K562 (cell line): ENCODE results near the gene PPP3CA. TPM values are rescaled to one million over a fixed set of nuclear protein-coding genes. Genes with fewer than 3 reads are reported as not detected.

Experiments
- ATAC-seq: fragments of 200-7000 bp; cut with Tn5 transposase; 3 replicates; pipeline ENCODE4 v1.9.1; 2020; ENCODE audit warnings: moderate library complexity
- BruUV-seq: library from RNA; stranded (reverse); fragments of 400-500 nt; replicated peaks from 2 replicates; lab custom pipeline; 2021; lab: Mats Ljungman, UMichigan
- CTCF ChIA-PET: fragments of 300-600 bp; formaldehyde crosslinking; extraction: SDS; loops from one replicate; lab custom pipeline; 2021; ENCODE audit warnings: low intra/inter-chr PET ratio; lab: Yijun Ruan, JAX
- POLR2A ChIA-PET: fragments of 300-600, 350-650 bp; sonication (Branson Sonifier 250); formaldehyde crosslinking; extraction: SDS; loops from one replicate; lab custom pipeline; 2021; ENCODE audit warnings: antibody characterized with exemption, inconsistent platforms; lab: Yijun Ruan, JAX
- DNase-seq, 4 experiments: peaks; one replicate each; pipeline versions ENCODE4 v3.0.0 to v3.0.0-alpha.2; 2011 to 2018; ENCODE audit warnings: low spot score in 3 of 4, mixed read lengths in 3 of 4; ENCODE audit errors: extremely low read depth in 1 of 4
- FAIRE-seq: peaks from 2 replicates; lab custom pipeline; 2011; peaks lifted over from hg19 to GRCh38; lab: Jason Lieb, UNC
- H2AFZ ChIP-seq: 2 replicates; pipeline ENCODE4 v1.6.0; 2011; ENCODE audit warnings: low read depth, low read length, control low read depth, inconsistent platforms
- H3K27ac ChIP-seq: fragments of 200-600 bp; 3 replicates; pipeline ENCODE4 v1.8.0; 2011; ENCODE audit warnings: low read depth, mild to moderate bottlenecking, control low read depth, inconsistent platforms, low read length, moderate library complexity, mixed read lengths; ENCODE audit errors: extremely low read depth
- H3K27me3 ChIP-seq, 2 experiments: fragments of 300-600 bp in 1 of 2; 2 replicates in 1 of 2; 3 replicates in 1 of 2; pipeline versions ENCODE4 v1.6.0 to v1.8.0; 2011; ENCODE audit warnings: inconsistent platforms in 2 of 2, low read length in 2 of 2, mild to moderate bottlenecking in 1 of 2, mixed read lengths in 1 of 2, moderate library complexity in 1 of 2; ENCODE audit not compliant: control insufficient read depth in 2 of 2, insufficient read depth in 2 of 2
- H3K36me3 ChIP-seq: fragments of 300-600 bp; 3 replicates; pipeline ENCODE4 v1.8.0; 2011; ENCODE audit warnings: mild to moderate bottlenecking, low read length, inconsistent platforms; ENCODE audit not compliant: control insufficient read depth, insufficient read depth
- H3K4me1 ChIP-seq, 2 experiments: fragments of 200-600 bp in 1 of 2; replicated peaks in 1 of 2; 2 replicates in 1 of 2; 3 replicates in 1 of 2; pipeline versions ENCODE4 v1.5.1 to v1.8.0; 2011; ENCODE audit warnings: inconsistent platforms in 2 of 2, low read length in 2 of 2, mild to moderate bottlenecking in 1 of 2, mixed read lengths in 1 of 2, moderate library complexity in 1 of 2; ENCODE audit not compliant: control insufficient read depth in 2 of 2, insufficient read depth in 2 of 2
- H3K4me2 ChIP-seq: 2 replicates; pipeline ENCODE4 v1.6.1; 2011; ENCODE audit warnings: low read length, control low read depth, inconsistent platforms, mixed read lengths; ENCODE audit not compliant: insufficient read depth
- H3K4me3 ChIP-seq: fragments of 200-600 bp; sonication (generic), shearing (Covaris generic); 2 replicates; pipeline ENCODE4 v1.5.1; 2016; ENCODE audit warnings: control low read depth, inconsistent platforms
- H3K79me2 ChIP-seq: fragments of 200-600 bp; 3 replicates; pipeline ENCODE4 v1.8.0; 2011; ENCODE audit warnings: low read length, inconsistent platforms; ENCODE audit not compliant: control insufficient read depth, insufficient read depth
- H3K9ac ChIP-seq, 2 experiments: 2 replicates each; pipeline versions ENCODE4 v1.6.0 to v1.6.1; 2011; ENCODE audit warnings: low read depth in 2 of 2, low read length in 2 of 2, control low read depth in 1 of 2, inconsistent platforms in 1 of 2, mild to moderate bottlenecking in 1 of 2, mixed read lengths in 1 of 2; ENCODE audit not compliant: insufficient read depth in 1 of 2
- H3K9me1 ChIP-seq: one replicate; pipeline ENCODE4 v1.6.0; 2011; ENCODE audit warnings: inconsistent platforms, mild to moderate bottlenecking, low read length, moderate library complexity; ENCODE audit not compliant: control insufficient read depth, insufficient read depth
- H3K9me3 ChIP-seq: replicated peaks from 2 replicates; pipeline ENCODE4 v1.5.1; 2011; ENCODE audit warnings: low read depth, low read length, inconsistent platforms; ENCODE audit not compliant: control insufficient read depth, insufficient read depth
- H4K20me1 ChIP-seq: replicated peaks from 2 replicates; pipeline ENCODE4 v1.6.1; 2011; ENCODE audit warnings: low read length, inconsistent platforms, mixed read lengths; ENCODE audit not compliant: control insufficient read depth, insufficient read depth
- AFF4 ChIP-seq: sonication (generic); formaldehyde crosslinking; IDR thresholded peaks from 2 replicates; pipeline ENCODE4 v1.8.0; 2023; ENCODE audit warnings: mild to moderate bottlenecking, missing genetic modification reagents
- JUND ChIP-seq, 2 experiments: IDR thresholded peaks; 2 replicates in 1 of 2; 3 replicates in 1 of 2; pipeline ENCODE4 v1.6.1; 2011; ENCODE audit warnings: borderline replicate concordance in 2 of 2, low read depth in 2 of 2, low read length in 2 of 2, improper control_type of control experiment in 1 of 2, missing biosample characterization in 1 of 2, missing genetic modification characterization in 1 of 2, missing genetic modification reagents in 1 of 2
- KLF16 ChIP-seq: IDR thresholded peaks from 2 replicates; pipeline ENCODE4 v1.6.1; 2016; ENCODE audit warnings: antibody characterized with exemption
- SIX5 ChIP-seq, 2 experiments: IDR thresholded peaks; 2 replicates each; pipeline ENCODE4 v1.6.1; 2011; ENCODE audit warnings: low read length in 2 of 2, borderline replicate concordance in 1 of 2, low read depth in 1 of 2, mild to moderate bottlenecking in 1 of 2, moderate library complexity in 1 of 2; ENCODE audit not compliant: insufficient read depth in 1 of 2
- SRSF7 ChIP-seq: fragments of 200-400 bp; formaldehyde crosslinking; optimal IDR thresholded peaks from 2 replicates; pipeline ENCODE3; 2017; ENCODE audit warnings: mild to moderate bottlenecking, low read depth, low read length
- STAT6 ChIP-seq: sonication (generic); formaldehyde crosslinking; IDR thresholded peaks from 2 replicates; pipeline ENCODE4 v1.8.1; 2023; ENCODE audit warnings: mild to moderate bottlenecking, missing genetic modification reagents
- WHSC1 ChIP-seq: IDR thresholded peaks from one replicate; pipeline ENCODE4 v1.6.1; 2012; ENCODE audit warnings: low read length, control low read depth, inconsistent platforms
- ZBTB12 ChIP-seq: fragments of 250-450 bp; sonication (Bioruptor Pico); IDR thresholded peaks from 2 replicates; pipeline ENCODE4 v1.4.0; 2020
- ZNF408 ChIP-seq: fragments of 250-450 bp; sonication (Bioruptor Pico); IDR thresholded peaks from 2 replicates; pipeline ENCODE4 v1.4.0; 2020; ENCODE audit warnings: low read depth, mild to moderate bottlenecking, moderate library complexity
- WGBS: fragments of 100-300 bp; shearing (Covaris generic); methylation state at CpG from one replicate; pipeline ENCODE4 v1.1.6; 2016; ENCODE audit warnings: low coverage, mixed read lengths; ENCODE audit not compliant: insufficient coverage; ENCODE audit errors: missing lambda C conversion rate; 5-methylcytosine and 5-hydroxymethylcytosine counted together
- in situ Hi-C: fragments of 300-500 bp; cut with MboI; formaldehyde crosslinking; loops from 4 replicates; pipeline ENCODE4 v1.15.0; 2018; ENCODE audit warnings: inconsistent platforms, mixed read lengths
- intact Hi-C: fragments of 100-400 bp; cut with micrococcal nuclease; formaldehyde crosslinking; loops from 2 replicates; pipeline ENCODE4 v1.14.2; 2022
- polyA plus RNA-seq, 8 experiments: library from polyadenylated mRNA; depleted of rRNA in 4 of 8; stranded (reverse) in 5 of 8; unstranded in 3 of 8; fragments of >200 nt; fragmentation: Nextera tagmentation in 2 of 8; fragmentation: Illumina TruSeq in 1 of 8; extraction: Ambion mirVana in 2 of 8; extraction: Trizol in 1 of 8; gene quantifications; 2 replicates each; pipeline versions ENCODE4 v1.2.1 to v1.2.3, GENCODE V29; 2011 to 2014; ENCODE audit warnings: inconsistent platforms in 1 of 8, missing spikeins in 1 of 8
- total RNA-seq, 7 experiments: library from RNA; depleted of rRNA in 6 of 7; stranded (reverse); fragments of >200 nt in 6 of 7; fragmentation: Illumina TruSeq in 2 of 7; extraction: Trizol in 2 of 7; gene quantifications; 2 replicates each; pipeline versions ENCODE4 v1.2.1 to v1.2.3, GENCODE V29; 2011 to 2021; ENCODE audit warnings: low replicate concordance in 1 of 7
- TF ChIP-seq, protein P1 (sequence below), 2 experiments: fragments of 450-650 bp in 1 of 2; sonication (generic) in 1 of 2; formaldehyde crosslinking; conservative IDR thresholded peaks; 2 replicates each; pipeline versions ENCODE4 v1.4.0 to v1.8.1; 2020 to 2022; ENCODE audit warnings: mild to moderate bottlenecking in 1 of 2, missing genetic modification reagents in 1 of 2

PPP3CA gene
- total and polyA plus RNA-seq, 9 of the 15 experiments (the other 6 are each of a cell fraction or from before 2014, with no cell fraction given), result 0.94 to 3.2 (median 1.6) TPM

DNA sequence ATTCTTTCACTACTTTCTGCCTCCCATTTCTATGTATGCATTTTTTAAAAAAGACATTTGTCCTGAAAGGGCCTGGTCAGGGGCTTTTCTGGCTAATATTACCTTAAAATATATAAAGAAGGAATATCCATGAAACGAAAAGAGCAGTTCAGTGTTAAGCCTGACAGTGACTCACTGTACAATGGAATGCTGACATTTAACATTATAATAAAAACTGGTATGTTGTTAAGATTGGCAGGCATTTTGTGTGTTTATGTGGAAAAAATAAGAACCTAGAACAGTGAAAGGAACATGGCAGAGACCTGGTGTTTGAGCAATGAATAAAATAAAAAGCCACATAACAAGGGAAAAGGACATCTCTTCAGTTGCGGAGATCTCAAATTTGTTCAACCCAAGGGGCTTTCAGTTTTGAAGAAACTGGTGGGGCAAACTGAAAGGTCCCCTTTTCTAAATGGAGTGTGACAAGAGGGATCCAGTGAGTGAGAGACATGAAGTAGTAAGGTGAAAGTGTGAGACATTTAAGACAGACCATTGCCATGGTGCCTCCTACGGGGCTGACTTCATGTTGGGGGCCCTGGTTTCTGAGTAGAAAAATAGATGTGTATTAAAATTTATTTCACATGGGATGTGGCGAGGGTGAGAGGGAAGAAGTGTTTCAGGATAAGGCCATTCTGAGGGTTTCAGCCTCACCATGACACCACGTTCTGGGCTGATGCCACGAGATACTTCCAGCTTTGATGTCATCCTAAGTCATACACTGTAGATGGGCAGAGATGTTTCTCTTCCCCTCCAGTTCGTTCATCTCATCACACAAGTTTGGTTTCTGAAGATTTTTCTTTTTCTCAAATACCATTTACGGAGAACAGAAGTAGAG, 324.9 kb downstream of the PPP3CA start:
- Histone ChIP-seq H4K20me1 (no peaks in the 10 kb centered on the region), H3K4me1 (no peaks in the 10 kb centered on the region), H3K9me3 (no peaks in the 10 kb centered on the region), H3K4me2 (no peak overlapping the region), H3K4me3 (no peak overlapping the region), H3K27me3 (no peaks in the 10 kb centered on the region), H3K79me2 (no peaks in the 10 kb centered on the region), H3K27ac (no peak overlapping the region), H3K9me1 (no peaks in the 10 kb centered on the region)
- intact Hi-C loops (no loop called here), in situ Hi-C loops (no loop called here)
- no peak for ATAC-seq
- no peak for FAIRE-seq
- 4% methylated on average over 8 of the region's 8 CpGs for WGBS
- CTCF ChIA-PET, result no interaction called here
- POLR2A ChIA-PET, result no interaction called here
- TF ChIP-seq JUND (IDR thresholded peaks at IDR 0.05; ENCODE audit: borderline replicate concordance, low read depth, low read length) (no peak), JUND (tag; IDR thresholded peaks at IDR 0.05; ENCODE audit: borderline replicate concordance, low read depth, low read length) (no peak), KLF16 (no peak), SRSF7 (no peak), AFF4 (CRISPR knock-in tag) (no peak), ZNF408 (CRISPR knock-in tag) (no peak), WHSC1 (no peak), ZBTB12 (CRISPR knock-in tag) (no peak), STAT6 (no peak), SIX5 (IDR thresholded peaks at IDR 0.05; ENCODE audit: borderline replicate concordance in 1 of 2, insufficient read depth in 1 of 2, low read depth in 1 of 2, low read length in 2 of 2) (no peak)
- TF ChIP-seq, protein P1, sequence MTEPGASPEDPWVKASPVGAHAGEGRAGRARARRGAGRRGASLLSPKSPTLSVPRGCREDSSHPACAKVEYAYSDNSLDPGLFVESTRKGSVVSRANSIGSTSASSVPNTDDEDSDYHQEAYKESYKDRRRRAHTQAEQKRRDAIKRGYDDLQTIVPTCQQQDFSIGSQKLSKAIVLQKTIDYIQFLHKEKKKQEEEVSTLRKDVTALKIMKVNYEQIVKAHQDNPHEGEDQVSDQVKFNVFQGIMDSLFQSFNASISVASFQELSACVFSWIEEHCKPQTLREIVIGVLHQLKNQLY (CRISPR knock-in tag; conservative IDR thresholded peaks at IDR 0.05), result no peak
- TF ChIP-seq, all 486 proteins: peak for 0
- Histone ChIP-seq H2AFZ (no peak overlapping the region), H3K9ac (no peak overlapping the region), H3K36me3 (no peaks in the 10 kb centered on the region)
- no TSS peak for BruUV-seq
- DNase-seq, result no peak
